Measurements from ENCODE around the gene CREBRF. TPM values are rescaled to one million over a fixed set of nuclear protein-coding genes. Genes with fewer than 3 reads are reported as not detected.
"Not testable (repeated sequence)": the region's sequence is repeated elsewhere in the genome, so short reads cannot be mapped to it uniquely, and the experiment has no call there.

CREBRF gene
- total RNA-seq, 1 donor from 2014 or later: 34.4 TPM

DNA sequence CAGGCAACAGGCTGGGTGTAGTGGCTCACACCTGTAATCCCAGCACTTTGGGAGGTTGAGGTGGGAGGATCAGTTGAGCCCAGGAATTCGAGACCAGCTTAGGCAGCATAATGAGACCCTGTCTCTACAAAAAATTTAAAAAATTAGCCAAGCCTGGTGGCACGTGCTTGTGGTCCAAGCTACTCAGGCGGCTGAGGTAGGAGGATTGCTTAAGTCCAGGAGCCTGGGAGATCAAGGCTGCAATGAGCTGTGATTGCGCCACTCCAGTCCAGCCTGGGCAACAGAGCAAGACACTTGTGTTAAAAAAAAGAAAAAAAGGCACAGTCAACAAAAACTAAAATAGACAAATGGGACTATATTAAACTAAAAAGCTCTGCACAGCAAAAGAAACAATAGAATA is 43.3 kb upstream of the CREBRF start:
- Histone ChIP-seq H3K9me3 (no peaks in the 10 kb centered on the region), H3K4me1 (peaks cover 50% of the 10 kb centered on the region), H3K27me3 (no peaks in the 10 kb centered on the region), H3K36me3 (no peaks in the 10 kb centered on the region), H3K27ac (no peak overlapping the region), H3K4me3 (no peak overlapping the region)
- TF ChIP-seq, protein P1, sequence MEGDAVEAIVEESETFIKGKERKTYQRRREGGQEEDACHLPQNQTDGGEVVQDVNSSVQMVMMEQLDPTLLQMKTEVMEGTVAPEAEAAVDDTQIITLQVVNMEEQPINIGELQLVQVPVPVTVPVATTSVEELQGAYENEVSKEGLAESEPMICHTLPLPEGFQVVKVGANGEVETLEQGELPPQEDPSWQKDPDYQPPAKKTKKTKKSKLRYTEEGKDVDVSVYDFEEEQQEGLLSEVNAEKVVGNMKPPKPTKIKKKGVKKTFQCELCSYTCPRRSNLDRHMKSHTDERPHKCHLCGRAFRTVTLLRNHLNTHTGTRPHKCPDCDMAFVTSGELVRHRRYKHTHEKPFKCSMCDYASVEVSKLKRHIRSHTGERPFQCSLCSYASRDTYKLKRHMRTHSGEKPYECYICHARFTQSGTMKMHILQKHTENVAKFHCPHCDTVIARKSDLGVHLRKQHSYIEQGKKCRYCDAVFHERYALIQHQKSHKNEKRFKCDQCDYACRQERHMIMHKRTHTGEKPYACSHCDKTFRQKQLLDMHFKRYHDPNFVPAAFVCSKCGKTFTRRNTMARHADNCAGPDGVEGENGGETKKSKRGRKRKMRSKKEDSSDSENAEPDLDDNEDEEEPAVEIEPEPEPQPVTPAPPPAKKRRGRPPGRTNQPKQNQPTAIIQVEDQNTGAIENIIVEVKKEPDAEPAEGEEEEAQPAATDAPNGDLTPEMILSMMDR (IDR thresholded peaks at IDR 0.05): no peak
- no peak for TF ChIP-seq POLR2AphosphoS5 (IDR thresholded peaks at IDR 0.05; ENCODE audit: insufficient read depth in 1 of 2, low read depth in 1 of 2)
- no peak for TF ChIP-seq POLR2A (IDR thresholded peaks at IDR 0.05)
- DNase-seq (ENCODE audit: extremely low spot score in 2 of 2): no peak
- intact Hi-C loops (cut with DNase I): no loop called here

DNA sequence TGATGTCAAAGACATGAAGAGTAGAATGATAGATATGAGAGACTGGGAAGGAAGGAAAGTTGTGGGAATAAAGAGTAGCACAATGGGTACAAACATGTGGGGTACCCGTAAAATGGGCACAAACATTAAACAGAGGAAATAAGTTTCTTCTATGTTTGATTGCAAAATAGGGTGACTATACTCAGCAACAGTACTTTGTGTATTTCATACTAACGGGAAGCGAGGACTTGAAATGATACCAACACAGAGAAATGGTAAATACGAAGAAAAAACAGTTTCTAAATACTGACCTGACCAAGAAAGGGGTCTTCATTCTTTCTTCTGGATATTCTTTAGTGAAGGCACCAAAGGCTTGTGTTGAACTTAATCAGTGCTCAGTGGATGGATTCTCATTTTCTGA is 41.5 kb upstream of the CREBRF start:
- no peak for DNase-seq (ENCODE audit: extremely low spot score in 2 of 2)
- Histone ChIP-seq H3K27ac (no peak overlapping the region), H3K4me1 (peaks cover 43% of the 10 kb centered on the region), H3K4me3 (no peak overlapping the region), H3K9me3 (no peaks in the 10 kb centered on the region), H3K27me3 (no peaks in the 10 kb centered on the region), H3K36me3 (no peaks in the 10 kb centered on the region)
- intact Hi-C loops (cut with DNase I): loop anchor here (5.0 kb wide), 1 partner anchor 43 kb away; the partner anchor contains the start of gene CREBRF
- TF ChIP-seq POLR2A (IDR thresholded peaks at IDR 0.05) (no peak), POLR2AphosphoS5 (IDR thresholded peaks at IDR 0.05; ENCODE audit: insufficient read depth in 1 of 2, low read depth in 1 of 2) (no peak)
- TF ChIP-seq, protein P1 (IDR thresholded peaks at IDR 0.05): no peak

DNA sequence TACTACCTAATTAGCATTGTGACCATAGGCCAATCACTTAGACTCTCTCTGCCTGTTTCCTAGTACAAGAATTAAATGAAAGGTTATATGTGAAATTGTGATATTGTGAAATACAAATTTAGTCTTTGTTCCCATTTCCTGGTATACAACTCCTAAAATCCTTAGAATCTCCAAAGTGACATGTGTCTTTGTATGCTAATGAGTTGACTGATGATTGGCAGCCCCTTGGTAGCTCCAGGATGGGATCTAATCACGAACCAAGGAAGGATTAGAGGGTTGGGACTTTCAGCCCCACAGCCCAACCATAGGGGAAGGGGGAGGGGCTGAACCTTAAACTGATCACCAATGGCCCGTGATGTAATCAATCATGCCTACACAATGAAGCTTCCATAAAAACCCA is 41.0 kb upstream of the CREBRF start:
- H3K27me3 ChIP-seq: no peaks in the 10 kb centered on the region
- TF ChIP-seq POLR2AphosphoS5 (IDR thresholded peaks at IDR 0.05; ENCODE audit: insufficient read depth in 1 of 2, low read depth in 1 of 2) (no peak), POLR2A (IDR thresholded peaks at IDR 0.05) (no peak)
- TF ChIP-seq, protein P1 (IDR thresholded peaks at IDR 0.05): no peak
- no peaks in the 10 kb centered on the region for H3K36me3 ChIP-seq
- peak in 1 of 2 donors; percentile 16 for DNase-seq (ENCODE audit: extremely low spot score in 2 of 2)
- no peaks in the 10 kb centered on the region for H3K9me3 ChIP-seq
- no peak overlapping the region for H3K4me3 ChIP-seq
- intact Hi-C loops (cut with DNase I): loop anchor here (5.0 kb wide), 1 partner anchor 42 kb away; the partner anchor contains the start of gene CREBRF
- H3K4me1 ChIP-seq: peaks cover 37% of the 10 kb centered on the region
- no peak overlapping the region for H3K27ac ChIP-seq

DNA sequence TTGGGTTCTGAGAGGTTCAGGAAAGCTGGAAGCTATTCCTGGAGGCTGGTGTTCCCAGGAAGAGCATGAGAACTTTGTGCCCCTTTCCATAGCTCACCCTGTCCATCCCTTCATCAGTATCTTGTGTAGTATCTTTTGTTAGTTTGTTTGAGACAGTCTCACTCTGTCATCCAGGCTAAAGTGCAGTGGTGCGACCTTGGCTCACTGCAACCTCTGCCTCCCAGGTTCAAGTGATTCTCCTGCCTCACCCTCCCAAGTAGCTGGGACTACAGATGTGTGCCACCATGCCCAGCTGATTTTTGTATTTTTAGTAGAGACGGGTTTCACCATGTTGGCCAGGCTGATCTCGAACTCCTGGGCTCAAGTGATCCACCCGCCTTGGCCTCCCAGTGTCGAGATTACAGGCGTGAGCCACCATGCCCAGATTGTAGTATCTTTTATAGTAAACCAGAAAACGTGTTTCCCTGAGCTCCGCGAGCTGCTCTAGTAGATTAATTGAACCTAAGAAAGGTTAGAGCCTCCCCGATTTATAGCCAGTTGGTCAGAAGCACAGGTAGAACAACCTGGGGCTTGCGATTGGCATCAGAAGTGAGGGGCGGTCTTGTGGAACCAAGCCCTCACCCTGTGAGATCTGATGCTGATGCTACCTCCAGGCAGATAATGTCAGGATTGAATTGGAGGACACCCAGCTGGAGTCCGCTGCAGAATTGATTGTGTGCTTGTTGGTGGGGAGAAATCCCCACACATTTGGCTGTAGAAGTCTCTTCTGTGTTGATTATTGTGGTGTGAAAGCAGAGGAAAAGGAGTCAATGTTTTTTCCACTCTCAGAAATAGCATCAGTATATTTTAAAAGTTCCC is 40.3 kb upstream of the CREBRF start:
- Histone ChIP-seq H3K9me3 (no peaks in the 10 kb centered on the region), H3K27me3 (no peaks in the 10 kb centered on the region), H3K4me1 (peaks cover 35% of the 10 kb centered on the region), H3K4me3 (no peak overlapping the region), H3K27ac (peak overlapping the region; percentile 72), H3K36me3 (peaks cover 0 to 4% of the 10 kb centered on the region in 2 donors)
- intact Hi-C loops (cut with DNase I): loop anchor here (5.0 kb wide), 1 partner anchor 41 kb away; the partner anchor contains the start of gene CREBRF
- TF ChIP-seq POLR2AphosphoS5 (IDR thresholded peaks at IDR 0.05; ENCODE audit: insufficient read depth in 1 of 2, low read depth in 1 of 2) (no peak), POLR2A (IDR thresholded peaks at IDR 0.05) (no peak)
- TF ChIP-seq, protein P1 (IDR thresholded peaks at IDR 0.05): no peak
- peak; percentile 16 to 60 for DNase-seq (ENCODE audit: extremely low spot score in 2 of 2)

DNA sequence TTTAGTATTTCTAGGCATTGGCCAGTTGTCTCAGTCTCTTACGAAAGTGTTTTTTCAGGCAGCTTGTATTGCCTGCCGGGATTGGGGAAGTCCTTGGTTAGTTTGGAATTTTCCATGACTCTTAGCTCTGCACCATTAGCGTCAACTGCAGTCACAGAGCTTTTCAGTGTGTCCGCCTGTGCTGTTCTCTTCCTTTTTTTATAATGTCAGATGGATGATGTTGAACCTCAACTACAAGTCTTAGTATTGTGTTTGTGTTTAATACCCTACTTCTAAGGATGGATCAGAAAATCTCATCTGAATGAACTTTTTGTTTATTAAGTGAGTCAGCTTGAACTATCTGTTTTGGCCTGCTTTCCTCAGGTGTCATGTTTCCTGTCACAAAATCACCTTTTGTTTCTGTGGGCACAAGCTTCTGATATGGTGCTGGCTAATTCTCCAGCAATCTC is 39.5 kb upstream of the CREBRF start:
- H3K27me3 ChIP-seq: no peaks in the 10 kb centered on the region
- H3K27ac ChIP-seq: peak overlapping the region; percentile 72
- peaks cover 30% of the 10 kb centered on the region for H3K4me1 ChIP-seq
- DNase-seq (ENCODE audit: extremely low spot score in 2 of 2): peak in 1 of 2 donors; percentile 85
- intact Hi-C loops (cut with DNase I): loop anchor here (5.0 kb wide), 1 partner anchor 41 kb away; the partner anchor contains the start of gene CREBRF
- no peak overlapping the region for H3K4me3 ChIP-seq
- no peaks in the 10 kb centered on the region for H3K9me3 ChIP-seq
- TF ChIP-seq, protein P1 (IDR thresholded peaks at IDR 0.05): no peak
- TF ChIP-seq POLR2AphosphoS5 (IDR thresholded peaks at IDR 0.05; ENCODE audit: insufficient read depth in 1 of 2, low read depth in 1 of 2) (peak in 1 of 2 donors; percentile 79), POLR2A (IDR thresholded peaks at IDR 0.05) (no peak)
- peaks cover 0 to 12% of the 10 kb centered on the region in 2 donors for H3K36me3 ChIP-seq

DNA sequence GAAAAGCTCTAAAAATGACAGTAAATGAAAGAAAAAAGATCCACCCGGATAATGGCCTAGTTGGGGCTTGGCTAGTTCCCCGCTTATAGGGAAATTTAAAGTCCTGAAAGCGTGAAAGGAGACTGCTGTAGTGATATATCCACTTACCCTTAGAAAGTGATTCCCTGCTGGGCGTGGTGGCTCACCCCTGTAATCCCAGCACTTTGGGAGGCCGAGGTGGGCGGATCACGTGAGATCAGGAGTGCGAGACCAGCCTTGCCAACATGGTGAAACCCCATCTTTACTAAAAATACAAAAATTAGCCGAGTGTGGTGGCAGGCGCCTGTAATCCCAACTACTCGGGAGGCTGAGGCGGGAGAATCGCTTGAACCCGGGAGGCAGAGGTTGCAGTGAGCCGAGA is 39.1 kb upstream of the CREBRF start:
- H3K27me3 ChIP-seq, H3K4me3 ChIP-seq, H3K9me3 ChIP-seq: not testable (repeated sequence)
- DNase-seq (ENCODE audit: extremely low spot score in 2 of 2): peak in 1 of 2 donors; percentile 22
- Histone ChIP-seq H3K4me1 (peaks cover 26% of the 10 kb centered on the region), H3K27ac (peak overlapping the region; percentile 72), H3K36me3 (peaks cover 0 to 13% of the 10 kb centered on the region in 2 donors)
- intact Hi-C loops (cut with DNase I): loop anchor here (5.0 kb wide), 1 partner anchor 40 kb away; the partner anchor contains the start of gene CREBRF

Data from vagina (tissue), 2 donors.